Aorta (tissue), 5 donors: ENCODE results near the gene SEZ6L2. TPM values are rescaled to one million over a fixed set of nuclear protein-coding genes. Genes with fewer than 3 reads are reported as not detected.
"Not testable (repeated sequence)": the region's sequence is repeated elsewhere in the genome, so short reads cannot be mapped to it uniquely, and the experiment has no call there.

ENCODE experiments used
- ATAC-seq: fragments of 200-7000 bp; cut with Tn5 transposase; one replicate; pipeline ENCODE4 v1.9.1; 2022; ENCODE audit warnings: moderate library complexity; ENCODE audit not compliant: low FRiP score
- DNase-seq, 2 donors: peaks; one replicate each; pipeline ENCODE4 v3.0.0-alpha.2; 2020
- H3K27ac ChIP-seq, 2 donors: one replicate each; pipeline ENCODE4 v1.5.1; 2013; ENCODE audit warnings: low read length in 2 of 2, mild to moderate bottlenecking in 2 of 2, moderate library complexity in 2 of 2, control low read depth in 1 of 2, inconsistent platforms in 1 of 2, low read depth in 1 of 2
- H3K27me3 ChIP-seq, 2 donors: one replicate each; pipeline ENCODE4 v1.6.1; 2013; ENCODE audit warnings: control low read depth in 1 of 2, low read length in 1 of 2, mild to moderate bottlenecking in 1 of 2, moderate library complexity in 1 of 2; ENCODE audit not compliant: insufficient read depth in 2 of 2, control insufficient read depth in 1 of 2
- H3K36me3 ChIP-seq, 2 donors: one replicate each; pipeline ENCODE4 v1.6.1; 2013; ENCODE audit warnings: control low read depth in 1 of 2, low read length in 1 of 2, mild to moderate bottlenecking in 1 of 2; ENCODE audit not compliant: insufficient read depth in 2 of 2, control insufficient read depth in 1 of 2
- H3K4me1 ChIP-seq, 2 donors: one replicate each; pipeline ENCODE4 v1.6.1; 2013; ENCODE audit warnings: low read length in 2 of 2, control low read depth in 1 of 2, mild to moderate bottlenecking in 1 of 2, moderate library complexity in 1 of 2; ENCODE audit not compliant: insufficient read depth in 2 of 2, control insufficient read depth in 1 of 2
- H3K4me3 ChIP-seq, 2 donors: one replicate each; pipeline ENCODE4 v1.5.1; 2013; ENCODE audit warnings: low read length in 2 of 2, control low read depth in 1 of 2, mild to moderate bottlenecking in 1 of 2
- H3K9me3 ChIP-seq: one replicate; pipeline ENCODE4 v1.6.1; 2013; ENCODE audit warnings: mild to moderate bottlenecking, low read length; ENCODE audit not compliant: control insufficient read depth
- WGBS, 2 donors: extraction: QIAGEN DNeasy Blood & Tissue Kit; methylation state at CpG; one replicate each; pipeline ENCODE4 v1.1.7; 2013; 5-methylcytosine and 5-hydroxymethylcytosine counted together
- intact Hi-C, 2 donors: fragments of 100-400 bp; cut with DNase I; formaldehyde crosslinking; loops; one replicate each; pipeline versions ENCODE4 v1.14.2 to v1.15.0; 2022
- long read RNA-seq, 2 donors: library from polyadenylated mRNA; unstranded; transcript quantifications; one replicate each; pipeline ENCODE4 v2.0.0, GENCODE V29; 2020 to 2021
- polyA plus RNA-seq, 2 donors: library from polyadenylated mRNA; stranded (reverse); fragments of 200-250 nt; gene quantifications; one replicate each; pipeline ENCODE4 v1.2.3, GENCODE V29; 2013
- total RNA-seq, 2 donors: library from RNA; stranded (reverse); fragmentation: NEBNext Ultra II Directional; extraction: Animal tissue kit (Norgen Biotek cat#: 25700); gene quantifications; one replicate each; pipeline ENCODE4 v1.2.1, GENCODE V29; 2021
- donor health status: healthy with polysubstance abuse.
- donor health status: Bipolar disorder and iron deficiency.
- donor health status: DM: no; HTN: no; CAD: no.
- donor health status: DM: no; HTN: no; CAD: no.
- donor health status: DM: yes; HTN: yes; CAD: no.

SEZ6L2 gene
- total RNA-seq, result 1 to 10 TPM in 1 of 2 donors, under 1 TPM in 1; 0.71 to 1.4 TPM
- under 1 TPM; 0.56 to 0.63 TPM for polyA plus RNA-seq
- long read RNA-seq, donor 1, partial matches to known transcripts, result 5 of 5 reads
- long read RNA-seq, donor 1, other reads (novel, unspliced or antisense), result 0 of 5 reads
- long read RNA-seq, donor 2, partial matches to known transcripts, result 2 of 2 reads
- long read RNA-seq, donor 2, other reads (novel, unspliced or antisense), result 0 of 2 reads

DNA sequence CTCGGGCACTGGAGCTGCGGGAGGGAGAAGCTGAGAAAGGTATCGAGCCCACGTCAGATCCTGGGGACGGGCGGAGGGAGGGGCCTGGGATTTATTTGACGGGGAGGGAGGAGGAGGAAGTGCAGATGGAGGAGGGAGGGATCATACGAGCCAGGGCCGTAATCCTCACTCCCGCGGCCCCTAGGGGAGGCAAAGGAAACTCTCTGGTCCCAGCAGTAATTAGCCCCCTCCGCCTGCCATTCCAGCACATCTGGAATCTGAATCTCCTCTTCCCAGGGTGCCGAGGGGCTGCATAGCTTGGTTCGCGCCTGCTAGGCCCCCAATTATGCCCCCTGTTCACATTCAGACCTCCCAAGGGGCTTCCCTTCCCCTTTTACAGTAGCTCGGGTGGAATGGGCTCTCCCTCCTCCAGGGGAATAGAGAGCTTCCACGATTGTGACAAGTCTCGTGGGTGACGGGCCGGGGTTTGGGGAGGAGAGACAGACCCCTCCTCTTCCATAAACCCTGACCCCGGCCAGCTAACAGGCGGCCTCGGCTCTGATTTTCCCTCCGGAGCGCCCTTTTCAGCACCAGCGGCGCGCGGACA is at the start of gene SEZ6L2:
TSS of gene SEZ6L2 (minus strand) at position 35 of the 586 bp plus-strand sequence. CDS start 531 bp downstream, outside the sequence.
- Histone ChIP-seq H3K4me3 (peak within 1 kb of the TSS; percentile 6 to 72), H3K9me3 (no peaks in the 10 kb centered on the region), H3K27me3 (no peaks in the 10 kb centered on the region), H3K4me1 (no peaks in the 10 kb centered on the region), H3K27ac (no peak within 1 kb of the TSS), H3K36me3 (no peaks in the 10 kb centered on the region)
- WGBS, 2 donors, result 1% methylated on average over 29 of the region's 29 CpGs
- peak; percentile 6 for ATAC-seq
- peak; percentile 68 to 93 for DNase-seq
- intact Hi-C loops, result no loop called here

DNA sequence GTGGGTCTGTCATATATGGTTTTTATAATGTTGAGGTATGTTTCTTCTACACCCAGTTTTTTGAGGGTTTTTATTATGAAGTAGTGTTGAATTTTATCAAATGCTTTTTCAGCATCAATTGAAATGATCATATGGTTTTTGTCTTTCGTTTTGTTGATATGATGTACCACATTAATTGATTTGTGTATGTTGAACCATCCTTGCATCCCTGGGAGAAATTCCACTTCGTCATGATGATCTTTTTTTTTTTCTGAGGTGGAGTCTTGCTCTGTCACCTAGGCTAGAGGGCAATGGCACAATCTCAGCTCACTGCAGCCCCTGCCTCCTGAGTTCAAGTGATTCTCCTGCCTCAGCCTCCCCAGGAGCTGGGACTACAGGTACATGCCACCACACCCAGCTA is 48.5 kb upstream of the SEZ6L2 start:
- Histone ChIP-seq H3K4me3 (no peak overlapping the region), H3K27ac (no peak overlapping the region), H3K4me1 (no peaks in the 10 kb centered on the region), H3K36me3 (no peaks in the 10 kb centered on the region), H3K9me3 (no peaks in the 10 kb centered on the region), H3K27me3 (no peaks in the 10 kb centered on the region)
- ATAC-seq, result no peak
- DNase-seq, result no peak
- intact Hi-C loops, result no loop called here
- 78 to 84% methylated on average over 2 of the region's 2 CpGs for WGBS, 2 donors

DNA sequence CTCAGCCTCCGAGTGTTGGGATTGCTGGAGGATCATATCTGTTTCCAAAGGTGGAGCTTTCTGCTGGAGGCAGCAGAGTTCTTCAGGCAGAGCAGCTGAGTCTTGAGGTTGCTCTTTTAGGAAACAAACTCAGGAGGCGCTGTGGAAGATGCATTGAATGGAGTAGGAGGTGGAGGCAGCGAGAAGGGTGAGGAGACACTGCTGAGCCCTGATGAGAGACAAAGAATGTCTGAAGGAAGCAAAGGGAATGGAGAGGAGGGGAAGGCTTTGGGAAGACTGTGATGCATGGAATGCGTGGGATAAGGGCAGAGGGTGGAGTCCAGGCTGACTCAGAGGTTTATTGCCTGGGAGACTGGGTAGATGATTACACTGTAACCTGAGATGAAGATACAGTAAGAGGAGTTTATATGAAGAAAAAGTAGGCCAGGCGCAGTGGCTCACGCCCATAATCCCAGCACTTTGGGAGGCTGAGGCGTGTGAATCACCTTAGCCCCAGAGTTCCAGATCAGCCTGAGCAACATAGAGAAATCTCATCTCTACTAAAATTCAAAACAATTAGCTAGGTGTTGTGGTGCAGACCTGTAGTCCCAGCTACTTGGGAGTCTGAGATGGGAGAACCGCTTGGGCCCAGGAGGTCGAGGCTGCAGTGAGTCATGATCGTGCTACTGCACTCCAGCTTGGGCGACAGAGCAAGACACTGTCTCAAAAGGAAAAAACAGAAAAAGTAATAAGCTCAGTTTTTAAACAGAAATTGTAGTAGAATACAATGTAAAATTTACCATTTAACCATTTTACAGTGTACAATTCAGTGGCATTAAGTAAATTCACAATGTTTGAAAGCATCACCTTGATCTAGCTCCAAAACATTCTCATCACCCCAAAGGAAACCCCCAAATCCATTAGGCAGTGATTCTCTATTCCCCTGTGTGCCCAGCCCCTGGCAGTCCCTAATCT is 44.8 kb upstream of the SEZ6L2 start:
- Histone ChIP-seq H3K27me3 (no peaks in the 10 kb centered on the region), H3K9me3 (no peaks in the 10 kb centered on the region), H3K27ac (no peak overlapping the region), H3K4me3 (no peak overlapping the region), H3K36me3 (no peaks in the 10 kb centered on the region), H3K4me1 (no peaks in the 10 kb centered on the region)
- intact Hi-C loops, result no loop called here
- 63 to 66% methylated on average over 11 of the region's 11 CpGs for WGBS, 2 donors
- ATAC-seq (no peak), DNase-seq (peak; percentile 65 to 66)

DNA sequence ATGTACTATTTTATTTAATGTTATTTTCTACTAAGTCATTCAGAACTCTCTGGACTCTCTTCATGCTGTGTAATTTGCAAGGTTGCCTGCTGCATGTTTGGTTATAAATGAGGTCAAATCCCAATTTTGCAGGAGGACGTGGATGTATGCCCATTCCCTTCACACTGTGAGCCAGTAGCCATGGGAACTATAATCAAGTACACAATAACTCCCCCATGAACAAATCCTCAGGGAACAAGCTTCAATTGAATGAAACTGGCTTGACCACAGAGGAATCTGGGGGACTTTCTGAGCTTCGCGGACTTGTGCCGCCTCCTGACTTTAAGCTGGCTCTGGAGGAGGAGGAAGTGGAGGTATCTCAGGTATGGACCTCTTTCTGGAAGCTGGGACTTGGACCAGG is 41.3 kb upstream of the SEZ6L2 start:
- 44 to 54% methylated on average over 4 of the region's 4 CpGs for WGBS, 2 donors
- DNase-seq (no peak), ATAC-seq (no peak)
- Histone ChIP-seq H3K4me1 (no peaks in the 10 kb centered on the region), H3K27me3 (no peaks in the 10 kb centered on the region), H3K27ac (no peak overlapping the region), H3K4me3 (no peak overlapping the region), H3K9me3 (no peaks in the 10 kb centered on the region), H3K36me3 (no peaks in the 10 kb centered on the region)
- intact Hi-C loops, result no loop called here

DNA sequence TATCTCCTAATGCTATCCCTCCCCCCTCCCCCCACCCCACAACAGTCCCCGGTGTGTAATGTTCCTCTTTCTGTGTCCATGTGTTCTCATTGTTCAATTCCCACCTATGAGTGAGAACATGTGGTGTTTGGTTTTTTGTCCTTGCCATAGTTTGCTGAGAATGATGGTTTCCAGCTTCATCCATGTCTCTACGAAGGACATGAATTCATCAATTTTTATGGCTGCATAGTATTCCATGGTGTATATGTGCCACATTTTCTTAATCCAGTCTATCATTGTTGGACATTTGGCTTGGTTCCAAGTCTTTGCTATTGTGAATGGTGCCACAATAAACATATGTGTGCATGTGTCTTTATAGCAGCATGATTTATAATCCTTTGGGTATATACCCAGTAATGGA is 32.4 kb upstream of the SEZ6L2 start:
- H3K27ac ChIP-seq, result not testable (repeated sequence)
- WGBS, 2 donors, result 91 to 94% methylated on average over 2 of the region's 2 CpGs

DNA sequence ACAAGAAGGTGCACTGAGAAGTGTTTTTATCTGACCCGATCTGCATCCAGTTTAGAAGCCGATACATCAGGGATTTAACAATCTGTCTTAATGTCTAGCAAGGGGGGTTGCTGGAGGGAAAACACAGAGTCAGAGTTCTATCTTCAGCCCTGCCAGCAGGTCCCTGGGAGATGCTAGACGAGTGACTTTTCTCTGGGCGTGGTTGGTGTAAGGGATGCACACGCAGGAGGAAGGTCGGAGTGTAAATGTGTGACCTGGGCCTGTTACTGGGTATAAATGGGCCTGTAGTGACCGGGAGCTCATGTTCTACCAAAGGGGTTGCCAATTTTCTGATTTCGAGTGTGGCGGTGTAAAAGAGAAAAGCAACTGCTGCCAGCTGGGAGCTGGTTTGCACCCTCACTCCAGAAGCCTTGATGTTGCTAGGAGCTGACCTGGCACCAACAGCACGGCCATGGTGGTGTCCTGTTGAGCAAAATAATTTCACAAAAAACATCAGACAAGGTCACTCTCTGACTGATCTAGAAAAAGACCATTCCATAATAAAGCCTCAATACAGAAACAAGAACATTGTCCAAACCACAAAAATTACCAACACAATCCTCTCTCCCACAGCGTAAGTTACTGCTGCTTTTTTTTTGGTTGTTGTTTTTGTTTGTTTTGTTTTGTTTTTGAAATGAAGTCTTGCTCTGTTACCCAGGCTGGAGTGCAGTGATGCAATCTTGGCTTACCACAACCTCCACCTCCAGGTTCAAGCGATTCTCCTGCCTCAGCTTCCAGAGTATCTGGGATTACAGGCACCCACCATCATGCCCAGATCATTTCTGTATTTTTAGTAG is 27.9 kb upstream of the SEZ6L2 start:
- intact Hi-C loops, result loop anchor here (2.0 to 5.0 kb wide), 3 partner anchors 34 to 68 kb away; partner anchors contain the start of genes HIRIP3 (in 1 of the 2) and TMEM219 (in 1 of the 2)
- peak overlapping the region in 1 of 2 donors; percentile 55 for H3K27ac ChIP-seq

More for the DNA sequence above, 32.4 kb upstream of the SEZ6L2 start:
- ATAC-seq, H3K4me3 ChIP-seq, intact Hi-C loops, H3K27me3 ChIP-seq, DNase-seq, H3K9me3 ChIP-seq, H3K4me1 ChIP-seq, H3K36me3 ChIP-seq: not testable (repeated sequence)

DNA sequence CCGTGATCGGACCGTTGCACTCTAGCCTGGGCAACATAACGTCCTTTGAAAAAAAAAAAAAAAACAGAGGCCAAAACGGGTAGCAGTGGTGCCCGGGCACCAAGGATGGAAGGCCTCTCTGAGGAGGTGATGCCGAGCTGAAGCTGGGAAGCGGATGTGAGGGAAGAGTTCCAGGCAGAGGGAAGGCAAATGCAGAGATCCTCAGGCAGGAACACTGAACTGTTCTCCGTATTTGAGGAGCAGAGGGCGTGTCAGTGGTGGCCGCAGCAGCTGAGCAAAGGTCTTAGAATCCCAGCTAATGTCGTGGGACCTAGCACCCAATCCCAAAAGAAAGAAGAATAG is 27.3 kb upstream of the SEZ6L2 start:
- Histone ChIP-seq H3K36me3 (no peaks in the 10 kb centered on the region), H3K27ac (peak overlapping the region in 1 of 2 donors; percentile 55), H3K9me3 (no peaks in the 10 kb centered on the region), H3K4me3 (peak overlapping the region; percentile 22 to 80), H3K4me1 (no peaks in the 10 kb centered on the region), H3K27me3 (no peaks in the 10 kb centered on the region)
- WGBS, 2 donors, result 0 to 2% methylated on average over 12 of the region's 12 CpGs
- intact Hi-C loops, result loop anchor here (2.0 to 5.0 kb wide), 3 partner anchors 34 to 68 kb away; partner anchors contain the start of genes HIRIP3 (in 1 of the 2) and TMEM219 (in 1 of the 2)
- ATAC-seq, result peak; percentile 67
- peak in 1 of 2 donors; percentile 54 for DNase-seq

More for the DNA sequence above, 27.9 kb upstream of the SEZ6L2 start:
- no peaks in the 10 kb centered on the region for H3K27me3 ChIP-seq
- DNase-seq, result peak in 1 of 2 donors; percentile 32
- H3K4me1 ChIP-seq, result no peaks in the 10 kb centered on the region
- 44 to 48% methylated on average over 12 of the region's 12 CpGs for WGBS, 2 donors
- no peak for ATAC-seq
- no peaks in the 10 kb centered on the region for H3K9me3 ChIP-seq
- H3K4me3 ChIP-seq, result no peak overlapping the region
- H3K36me3 ChIP-seq, result no peaks in the 10 kb centered on the region
